Left forelimb (tissue), 1 donor: ENCODE results near the gene ATXN10.
"Not testable (repeated sequence)": the region's sequence is repeated elsewhere in the genome, so short reads cannot be mapped to it uniquely, and the experiment has no call there.

Experiments
- DNase-seq: peaks from one replicate; pipeline ENCODE4 v3.0.0-alpha.2; 2018; ENCODE audit warnings: low spot score

The ATXN10 gene

GRCh38 chr22:45671783-45672563 lies at the start of gene ATXN10:
Gene ATXN10, plus strand, starts transcription at chr22:45671834. Its CDS starts 230 bp downstream, at chr22:45672064.
- DNase-seq, result peak; percentile 93

- no peak for DNase-seq
These were observed 49.6 kb upstream of the ATXN10 start for GRCh38 chr22:45621836-45622600.

GRCh38 chr22:45623464-45624145 lies 48.0 kb upstream of the ATXN10 start:
- not testable (repeated sequence) for DNase-seq

- no peak for DNase-seq
These were observed 45.4 kb upstream of the ATXN10 start for GRCh38 chr22:45626198-45626651.

- no peak for DNase-seq
These were observed 44.0 kb upstream of the ATXN10 start for GRCh38 chr22:45627489-45628233.

GRCh38 chr22:45628515-45628914 lies 43.1 kb upstream of the ATXN10 start:
- DNase-seq, result no peak

- no peak for DNase-seq
These were observed 42.1 kb upstream of the ATXN10 start for GRCh38 chr22:45629469-45630089.

- DNase-seq, result no peak
These were observed 41.2 kb upstream of the ATXN10 start for GRCh38 chr22:45630436-45630835.

- DNase-seq, result no peak
These were observed 40.3 kb upstream of the ATXN10 start for GRCh38 chr22:45631140-45631840.

GRCh38 chr22:45631841-45632238 lies 39.8 kb upstream of the ATXN10 start:
- no peak for DNase-seq

- DNase-seq, result no peak
These were observed 38.7 kb upstream of the ATXN10 start for GRCh38 chr22:45632791-45633515.

GRCh38 chr22:45636683-45637082 lies 35.0 kb upstream of the ATXN10 start:
- DNase-seq, result no peak

- DNase-seq, result no peak
These were observed 33.4 kb upstream of the ATXN10 start for GRCh38 chr22:45638197-45638596.

- peak; percentile 34 for DNase-seq
These were observed 32.5 kb upstream of the ATXN10 start for GRCh38 chr22:45638834-45639746.

- peak; percentile 31 for DNase-seq
These were observed 31.9 kb upstream of the ATXN10 start for GRCh38 chr22:45639747-45640102.

GRCh38 chr22:45640291-45640940 lies 31.2 kb upstream of the ATXN10 start:
- DNase-seq, result no peak

- DNase-seq, result no peak
These were observed 30.6 kb upstream of the ATXN10 start for GRCh38 chr22:45640941-45641621.

- DNase-seq, result no peak
These were observed 28.6 kb upstream of the ATXN10 start for GRCh38 chr22:45642986-45643385.
